Measurements from ENCODE around the gene ADSL.

ADSL gene

GRCh38 chr22:40400159-40400558 is 53.9 kb downstream of the ADSL start:
- no peak for DNase-seq (ENCODE audit: low read depth)
- H3K4me3 ChIP-seq (ENCODE audit: low read length) = no peak overlapping the region

DNA sequence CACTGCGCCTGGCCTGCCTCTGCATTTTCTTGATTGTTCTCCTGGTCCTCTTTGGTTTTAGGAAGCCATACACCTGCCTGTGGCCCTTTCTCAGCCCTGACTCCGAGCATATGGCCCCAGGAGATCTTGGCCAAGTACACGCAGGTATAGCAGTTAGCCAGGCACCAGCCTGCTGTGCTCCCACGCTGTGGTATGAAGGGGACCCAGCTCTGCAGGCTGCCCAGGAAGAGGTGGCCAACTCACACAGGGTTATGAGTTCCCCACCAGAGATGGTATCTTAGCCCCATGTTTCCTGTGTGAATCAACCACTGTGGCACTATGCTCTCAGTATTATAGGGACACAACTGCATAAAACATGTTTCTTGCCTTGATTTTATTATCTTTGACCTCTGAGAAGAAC is 55.2 kb downstream of the ADSL start:
- H3K4me3 ChIP-seq (ENCODE audit: low read length) = no peak overlapping the region
- TF ChIP-seq CTCF (IDR thresholded peaks at IDR 0.05; ENCODE audit: insufficient read depth, low read depth, low read length, missing control alignments) = no peak
- no peak for DNase-seq (ENCODE audit: low read depth)

More at GRCh38 chr22:40400159-40400558, 53.9 kb downstream of the ADSL start:
- TF ChIP-seq CTCF (IDR thresholded peaks at IDR 0.05; ENCODE audit: insufficient read depth, low read depth, low read length, missing control alignments) = no peak

DNA sequence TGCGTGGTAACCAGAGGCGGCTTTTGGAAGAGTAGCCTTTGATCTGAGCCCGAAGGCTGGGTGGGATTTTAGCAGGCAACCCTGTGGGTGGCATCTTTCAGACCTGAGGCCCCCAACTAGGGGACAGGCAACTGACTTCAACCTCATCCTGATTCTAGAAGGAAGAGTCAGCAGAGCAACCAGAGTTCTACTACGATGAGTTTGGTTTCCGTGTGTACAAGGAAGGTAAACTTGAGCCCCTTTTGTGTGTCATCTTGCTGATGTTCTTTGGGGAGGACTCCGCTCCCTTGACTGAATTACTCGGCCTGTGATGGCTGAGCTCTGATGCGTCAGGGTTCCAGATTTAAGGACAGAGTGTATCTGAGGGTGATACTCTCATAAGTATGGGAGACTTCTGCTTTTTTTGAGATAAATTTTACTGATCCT is 55.7 kb downstream of the ADSL start:
- H3K4me3 ChIP-seq (ENCODE audit: low read length) = no peak overlapping the region
- TF ChIP-seq CTCF (IDR thresholded peaks at IDR 0.05; ENCODE audit: insufficient read depth, low read depth, low read length, missing control alignments) = no peak
- DNase-seq (ENCODE audit: low read depth) = no peak

GRCh38 chr22:40403141-40403540 is 56.8 kb downstream of the ADSL start:
- no peak for TF ChIP-seq CTCF (IDR thresholded peaks at IDR 0.05; ENCODE audit: insufficient read depth, low read depth, low read length, missing control alignments)
- no peak for DNase-seq (ENCODE audit: low read depth)
- H3K4me3 ChIP-seq (ENCODE audit: low read length) = no peak overlapping the region

- DNase-seq (ENCODE audit: low read depth) = no peak
- no peak overlapping the region for H3K4me3 ChIP-seq (ENCODE audit: low read length)
- TF ChIP-seq CTCF (IDR thresholded peaks at IDR 0.05; ENCODE audit: insufficient read depth, low read depth, low read length, missing control alignments) = no peak
These were observed 57.4 kb downstream of the ADSL start for GRCh38 chr22:40403651-40404050.

DNA sequence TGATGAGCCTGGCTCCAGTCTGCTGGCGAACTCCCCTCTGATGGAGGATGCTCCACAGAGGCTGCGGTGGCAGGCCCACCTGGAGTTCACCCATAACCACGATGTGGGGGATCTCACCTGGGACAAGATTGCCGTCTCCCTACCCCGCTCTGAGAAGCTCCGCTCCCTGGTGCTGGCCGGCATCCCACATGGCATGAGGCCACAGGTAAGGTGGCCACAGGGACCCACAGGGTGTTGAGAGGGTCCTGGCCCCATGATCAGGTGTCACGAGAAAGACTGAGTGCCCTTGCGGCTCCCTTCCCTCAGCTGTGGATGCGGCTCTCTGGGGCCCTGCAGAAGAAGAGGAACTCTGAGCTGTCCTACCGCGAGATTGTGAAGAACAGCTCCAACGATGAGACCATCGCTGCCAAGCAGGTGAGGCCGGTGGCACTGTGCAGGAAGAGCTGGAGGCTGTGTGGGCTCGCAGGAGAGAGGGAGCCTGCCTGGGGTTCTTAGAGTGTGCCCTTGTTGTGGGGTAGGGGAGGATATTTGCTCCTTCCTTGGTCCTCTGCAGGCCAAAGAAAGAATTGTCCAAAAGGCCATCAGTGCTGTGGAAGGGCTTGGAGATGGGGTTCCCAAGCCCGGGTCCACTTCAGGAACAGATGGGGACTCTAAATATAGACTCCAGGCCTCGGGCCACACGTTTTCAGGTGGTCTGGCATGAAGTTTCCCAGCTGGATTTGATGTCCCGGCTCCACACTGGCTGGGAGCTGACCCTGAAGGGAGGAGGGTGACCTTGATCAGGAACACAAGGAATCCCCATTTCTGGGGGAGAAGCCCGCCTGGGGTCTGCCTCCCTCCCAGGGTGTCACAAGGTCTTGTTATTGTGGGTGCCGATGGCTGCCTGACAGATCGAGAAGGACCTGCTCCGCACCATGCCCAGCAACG is 58.2 kb downstream of the ADSL start:
- DNase-seq (ENCODE audit: low read depth) = no peak
- no peak overlapping the region for H3K4me3 ChIP-seq (ENCODE audit: low read length)
- no peak for TF ChIP-seq CTCF (IDR thresholded peaks at IDR 0.05; ENCODE audit: insufficient read depth, low read depth, low read length, missing control alignments)

All from epithelial cell of esophagus (primary cell).